Measurements from ENCODE around the gene CPSF6. TPM values are rescaled to one million over a fixed set of nuclear protein-coding genes. Genes with fewer than 3 reads are reported as not detected.

Gene CPSF6
- total and polyA plus RNA-seq, 2 of the 4 experiments (the other 2 are of a cell fraction), result 9.1 to 39.3 TPM

GRCh38 chr12:69321351-69321750 lies 82.0 kb downstream of the CPSF6 start:
- no peaks in the 10 kb centered on the region for H3K9me1 ChIP-seq (ENCODE audit: insufficient read depth, low read length)
- no peak overlapping the region for H2AK9ac ChIP-seq (replicated peaks; ENCODE audit: low read depth, low read length, poor library complexity)
- H3K27ac ChIP-seq (ENCODE audit: insufficient read depth, low read length), result no peak overlapping the region
- H3K27me3 ChIP-seq (ENCODE audit: control insufficient read depth, insufficient read depth, low read length), result peaks cover 4% of the 10 kb centered on the region; the same call in 1 of the 2 replicates
- H3K9me3 ChIP-seq (ENCODE audit: control insufficient read depth, insufficient read depth, low read length), result no peaks in the 10 kb centered on the region
- no peak overlapping the region for H2BK15ac ChIP-seq (ENCODE audit: low read depth, low read length)
- no peak overlapping the region for H4K5ac ChIP-seq (ENCODE audit: low read depth, low read length)
- no peaks in the 10 kb centered on the region for H4K20me1 ChIP-seq (ENCODE audit: insufficient read depth, low read length)
- in situ Hi-C loops (cut with MboI; ENCODE audit: low sequenced_read_pairs), result no loop called here
- BruUV-seq (replicated peaks), result no TSS peak
- H3K23ac ChIP-seq (ENCODE audit: low read depth, low read length), result no peak overlapping the region
- H3K4me1 ChIP-seq (ENCODE audit: control insufficient read depth, insufficient read depth, low read length), result no peaks in the 10 kb centered on the region
- no peak overlapping the region for H2BK120ac ChIP-seq (ENCODE audit: low read depth, low read length)
- H3K18ac ChIP-seq (ENCODE audit: low read depth, low read length), result no peak overlapping the region
- no peak overlapping the region for H3K9ac ChIP-seq (ENCODE audit: low read depth, low read length)
- ChIA-PET POLR2A (ENCODE audit: unreplicated experiment) (no interaction called here), CTCF (interaction anchor here (0.6 kb wide), 2 partner anchors 30 to 367 kb away, joined by 3 read pairs; no protein-coding TSS in a partner anchor)
- no peak overlapping the region for H4K8ac ChIP-seq (ENCODE audit: low read depth in 2 of 2, low read length in 2 of 2)
- no peak overlapping the region for H2AFZ ChIP-seq (replicated peaks; ENCODE audit: low read length, poor library complexity)
- H2BK20ac ChIP-seq (ENCODE audit: low read depth, low read length), result no peak overlapping the region
- no peak for TF ChIP-seq MXI1 (IDR thresholded peaks at IDR 0.05; ENCODE audit: borderline replicate concordance, low read depth, low read length)
- no peak for TF ChIP-seq FOS (IDR thresholded peaks at IDR 0.05; ENCODE audit: low read depth, low read length)
- TF ChIP-seq POLR2A (IDR thresholded peaks at IDR 0.05; ENCODE audit: low read depth, low read length), result no peak
- TF ChIP-seq USF2 (IDR thresholded peaks at IDR 0.05; ENCODE audit: low read depth, low read length), result no peak
- TF ChIP-seq BHLHE40 (IDR thresholded peaks at IDR 0.05; ENCODE audit: low read depth, low read length), result no peak
- TF ChIP-seq MAZ (IDR thresholded peaks at IDR 0.05; ENCODE audit: borderline replicate concordance, low read depth, low read length), result no peak
- TF ChIP-seq RAD21 (IDR thresholded peaks at IDR 0.05; ENCODE audit: low read length), result no peak
- TF ChIP-seq CTCF (conservative IDR thresholded peaks at IDR 0.05; ENCODE audit: low read depth, low read length), result no peak
- TF ChIP-seq MAFK (IDR thresholded peaks at IDR 0.05; ENCODE audit: low read depth, low read length), result no peak
- no peak for TF ChIP-seq SMC3 (IDR thresholded peaks at IDR 0.05; ENCODE audit: low read depth, low read length)
- no peak for TF ChIP-seq CEBPB (IDR thresholded peaks at IDR 0.05; ENCODE audit: low read depth, low read length)
- no peak for TF ChIP-seq RCOR1 (IDR thresholded peaks at IDR 0.05; ENCODE audit: insufficient replicate concordance, low read length)
- no peak for TF ChIP-seq NFE2L2 (IDR thresholded peaks at IDR 0.05; ENCODE audit: low read depth, low read length)
- intact Hi-C loops (cut with micrococcal nuclease), result no loop called here
- dilution Hi-C loops (cut with HindIII; ENCODE audit: low sequenced_read_pairs, unreplicated experiment), result no loop called here
- H2BK5ac ChIP-seq (ENCODE audit: low read depth, low read length, poor library complexity, severe bottlenecking), result no peak overlapping the region
- H3K4me2 ChIP-seq (ENCODE audit: low read depth, low read length), result no peak overlapping the region
- H4K91ac ChIP-seq (ENCODE audit: insufficient read depth, low read depth, low read length), result no peak overlapping the region
- H3K14ac ChIP-seq (replicated peaks; ENCODE audit: low read depth, low read length), result no peak overlapping the region
- no peaks in the 10 kb centered on the region for H3K36me3 ChIP-seq (ENCODE audit: control insufficient read depth, insufficient read depth, low read length)
- H2AK5ac ChIP-seq (ENCODE audit: low read depth, low read length), result no peak overlapping the region
- H3K4me3 ChIP-seq (ENCODE audit: insufficient read depth, low read depth, low read length), result no peak overlapping the region
- WGBS, 2 experiments (ENCODE audit: extremely low coverage in 2 of 2, insufficient read length in 1 of 2), result no CpG with 5 or more reads among the region's 1 CpG
- H3K56ac ChIP-seq (ENCODE audit: extremely low read depth, insufficient read depth, low read length), result no peak overlapping the region
- no peak for ATAC-seq (ENCODE audit: low read depth)
- no peaks in the 10 kb centered on the region for H3K79me1 ChIP-seq (ENCODE audit: low read depth in 1 of 2, low read length in 2 of 2)
- DNase-seq, result no peak
- H3K4ac ChIP-seq (ENCODE audit: low read depth, low read length), result no peak overlapping the region

All from IMR-90 (cell line).